ENCODE measurements around the gene HHIP. TPM values are rescaled to one million over a fixed set of nuclear protein-coding genes. Genes with fewer than 3 reads are reported as not detected.

Gene HHIP
- total and polyA plus RNA-seq, 2 donors (not counting 1 experiment from before 2014, with no cell fraction given): 0.39 TPM; not detected in 1

DNA sequence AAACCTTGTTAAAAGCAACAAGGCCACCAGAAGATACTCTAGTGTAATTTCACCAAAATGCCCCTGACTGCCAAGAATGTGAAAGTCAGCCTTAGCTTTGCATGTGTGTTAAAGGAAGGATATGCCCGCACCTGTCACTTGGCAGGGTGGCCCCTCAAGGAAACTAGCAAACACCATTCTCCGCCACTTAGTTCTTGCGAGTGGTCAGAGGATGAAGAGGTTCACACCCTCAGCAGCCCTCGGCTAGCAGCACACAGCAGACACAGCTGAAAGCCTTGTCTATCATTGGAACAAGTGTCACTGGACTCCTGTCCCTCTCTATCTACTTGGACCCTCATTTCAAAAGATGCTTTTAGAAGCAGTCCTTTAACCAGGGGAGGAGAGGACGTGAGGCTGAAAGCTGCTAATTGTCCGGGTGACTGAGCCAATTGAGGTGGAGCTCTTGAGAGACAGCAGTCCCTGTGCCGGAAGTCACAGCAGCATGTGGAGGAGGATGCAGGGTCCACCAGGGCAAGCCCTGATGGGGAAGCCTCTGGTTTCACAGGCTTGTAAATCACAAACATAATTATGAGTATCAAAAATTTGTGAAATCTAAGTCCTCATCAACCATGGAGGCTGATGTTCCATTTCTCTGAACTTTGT is 18.0 kb downstream of the HHIP start:
- no peaks in the 10 kb centered on the region for H3K79me2 ChIP-seq (ENCODE audit: control insufficient read depth, insufficient read depth, low read length)
- no peak overlapping the region for H3K4me2 ChIP-seq (replicated peaks; ENCODE audit: low read depth, low read length, poor library complexity, severe bottlenecking)
- no peaks in the 10 kb centered on the region for H3K4me1 ChIP-seq (ENCODE audit: control insufficient read depth in 2 of 2, insufficient read depth in 2 of 2, low read length in 2 of 2)
- Mint-ChIP-seq H3K4me1 (no peaks in the 10 kb centered on the region), H3K4me3 (no peak overlapping the region), H3K9me3 (ENCODE audit: insufficient read depth) (no peaks in the 10 kb centered on the region), H3K27ac (no peak overlapping the region), H3K27me3 (peaks cover 3% of the 10 kb centered on the region)
- DNase-seq (no peak), ATAC-seq (ENCODE audit: low read depth) (no peak)
- ChIA-PET POLR2A (no interaction called here), CTCF (no interaction called here)
- no peaks in the 10 kb centered on the region for H3K36me3 ChIP-seq (replicated peaks in 1 of 2; ENCODE audit: control extremely low read depth in 1 of 2, control insufficient read depth in 1 of 2, extremely low read depth in 1 of 2, insufficient read depth in 2 of 2, low read length in 1 of 2)
- H3K27me3 ChIP-seq (replicated peaks in 1 of 4; ENCODE audit: control extremely low read depth in 1 of 4, control insufficient read depth in 3 of 4, insufficient read depth in 4 of 4, low read length in 3 of 4): no peaks in the 10 kb centered on the region
- TF ChIP-seq, protein P1, sequence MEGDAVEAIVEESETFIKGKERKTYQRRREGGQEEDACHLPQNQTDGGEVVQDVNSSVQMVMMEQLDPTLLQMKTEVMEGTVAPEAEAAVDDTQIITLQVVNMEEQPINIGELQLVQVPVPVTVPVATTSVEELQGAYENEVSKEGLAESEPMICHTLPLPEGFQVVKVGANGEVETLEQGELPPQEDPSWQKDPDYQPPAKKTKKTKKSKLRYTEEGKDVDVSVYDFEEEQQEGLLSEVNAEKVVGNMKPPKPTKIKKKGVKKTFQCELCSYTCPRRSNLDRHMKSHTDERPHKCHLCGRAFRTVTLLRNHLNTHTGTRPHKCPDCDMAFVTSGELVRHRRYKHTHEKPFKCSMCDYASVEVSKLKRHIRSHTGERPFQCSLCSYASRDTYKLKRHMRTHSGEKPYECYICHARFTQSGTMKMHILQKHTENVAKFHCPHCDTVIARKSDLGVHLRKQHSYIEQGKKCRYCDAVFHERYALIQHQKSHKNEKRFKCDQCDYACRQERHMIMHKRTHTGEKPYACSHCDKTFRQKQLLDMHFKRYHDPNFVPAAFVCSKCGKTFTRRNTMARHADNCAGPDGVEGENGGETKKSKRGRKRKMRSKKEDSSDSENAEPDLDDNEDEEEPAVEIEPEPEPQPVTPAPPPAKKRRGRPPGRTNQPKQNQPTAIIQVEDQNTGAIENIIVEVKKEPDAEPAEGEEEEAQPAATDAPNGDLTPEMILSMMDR (IDR thresholded peaks at IDR 0.05): no peak
- TF ChIP-seq EZH2 (IDR thresholded peaks at IDR 0.05; ENCODE audit: borderline replicate concordance, insufficient read depth, low read depth, low read length, poor library complexity, severe bottlenecking): no peak
- no peak overlapping the region for H3K27ac ChIP-seq (ENCODE audit: low read length in 2 of 2)
- H3K9ac ChIP-seq (ENCODE audit: low read length): no peak overlapping the region
- H3K4me3 ChIP-seq (ENCODE audit: control extremely low read depth in 1 of 5, extremely low read depth in 1 of 5, insufficient read depth in 1 of 5, low read depth in 2 of 5, low read length in 4 of 5): no peak overlapping the region
- intact Hi-C loops (cut with micrococcal nuclease): no loop called here
- no peaks in the 10 kb centered on the region for H3K9me3 ChIP-seq (ENCODE audit: control extremely low read depth in 1 of 3, control insufficient read depth in 2 of 3, insufficient read depth in 1 of 3, low read length in 2 of 3)
- no peak overlapping the region for H2AFZ ChIP-seq (ENCODE audit: insufficient read depth, low read depth, low read length, poor library complexity, severe bottlenecking)
- H4K20me1 ChIP-seq (ENCODE audit: control insufficient read depth, insufficient read depth, low read length, poor library complexity, severe bottlenecking): no peaks in the 10 kb centered on the region
- WGBS (ENCODE audit: insufficient coverage): 71% methylated on average over 6 of the region's 7 CpGs

DNA sequence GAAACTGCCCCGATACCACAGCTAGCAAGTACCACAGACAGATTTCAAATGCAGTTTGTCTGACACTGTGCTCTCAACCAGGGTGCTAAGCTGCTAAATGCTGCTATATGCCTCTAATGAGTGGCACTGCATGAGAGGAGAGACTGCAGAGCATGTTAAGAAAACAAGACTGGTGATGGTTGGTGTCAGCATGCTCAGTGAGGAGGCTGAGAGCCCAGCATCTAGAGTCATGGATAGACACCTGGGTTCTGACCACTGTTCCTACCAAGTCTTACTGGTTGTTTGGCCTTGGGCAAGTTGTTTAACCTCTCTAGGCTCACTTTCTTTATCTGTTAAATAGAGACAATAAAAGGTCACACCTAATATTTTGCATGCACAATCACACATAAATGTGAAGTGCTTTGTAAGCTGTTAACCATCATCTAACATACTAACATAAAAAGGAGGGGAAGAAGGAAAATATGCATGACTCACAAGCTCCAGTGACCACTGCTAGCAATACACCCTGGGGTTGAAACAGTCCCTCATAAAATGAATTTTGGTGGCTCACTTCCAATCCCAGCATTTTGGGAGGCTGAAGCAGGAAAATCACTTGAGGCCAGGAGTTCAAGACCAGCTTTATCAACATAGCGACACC is 20.7 kb downstream of the HHIP start:
- no peak for TF ChIP-seq EZH2 (IDR thresholded peaks at IDR 0.05; ENCODE audit: borderline replicate concordance, insufficient read depth, low read depth, low read length, poor library complexity, severe bottlenecking)
- TF ChIP-seq, protein P1 (IDR thresholded peaks at IDR 0.05): no peak
- H3K79me2 ChIP-seq (ENCODE audit: control insufficient read depth, insufficient read depth, low read length): no peaks in the 10 kb centered on the region
- no peak overlapping the region for H3K4me3 ChIP-seq (ENCODE audit: control extremely low read depth in 1 of 5, extremely low read depth in 1 of 5, insufficient read depth in 1 of 5, low read depth in 2 of 5, low read length in 4 of 5)
- H3K27ac ChIP-seq (ENCODE audit: low read length in 2 of 2): no peak overlapping the region
- H3K27me3 ChIP-seq (replicated peaks in 1 of 4; ENCODE audit: control extremely low read depth in 1 of 4, control insufficient read depth in 3 of 4, insufficient read depth in 4 of 4, low read length in 3 of 4): no peaks in the 10 kb centered on the region
- H3K9me3 ChIP-seq (ENCODE audit: control extremely low read depth in 1 of 3, control insufficient read depth in 2 of 3, insufficient read depth in 1 of 3, low read length in 2 of 3): no peaks in the 10 kb centered on the region
- intact Hi-C loops (cut with micrococcal nuclease): no loop called here
- no peaks in the 10 kb centered on the region for H4K20me1 ChIP-seq (ENCODE audit: control insufficient read depth, insufficient read depth, low read length, poor library complexity, severe bottlenecking)
- CTCF ChIA-PET: no interaction called here
- Mint-ChIP-seq H3K27ac (no peak overlapping the region), H3K4me1 (no peaks in the 10 kb centered on the region), H3K9me3 (ENCODE audit: insufficient read depth) (no peaks in the 10 kb centered on the region), H3K27me3 (peaks cover 3% of the 10 kb centered on the region), H3K4me3 (no peak overlapping the region)
- H3K9ac ChIP-seq (ENCODE audit: low read length): no peak overlapping the region
- WGBS (ENCODE audit: insufficient coverage): 100% methylated on average over 2 of the region's 2 CpGs
- DNase-seq: no peak
- H3K36me3 ChIP-seq (replicated peaks in 1 of 2; ENCODE audit: control extremely low read depth in 1 of 2, control insufficient read depth in 1 of 2, extremely low read depth in 1 of 2, insufficient read depth in 2 of 2, low read length in 1 of 2): no peaks in the 10 kb centered on the region
- H3K4me2 ChIP-seq (replicated peaks; ENCODE audit: low read depth, low read length, poor library complexity, severe bottlenecking): no peak overlapping the region
- H3K4me1 ChIP-seq (ENCODE audit: control insufficient read depth in 2 of 2, insufficient read depth in 2 of 2, low read length in 2 of 2): no peaks in the 10 kb centered on the region
- no peak for ATAC-seq (ENCODE audit: low read depth)
- POLR2A ChIA-PET: no interaction called here
- H2AFZ ChIP-seq (ENCODE audit: insufficient read depth, low read depth, low read length, poor library complexity, severe bottlenecking): no peak overlapping the region

All from B cell (primary cell).